ENCODE results near the gene STBD1. TPM values are rescaled to one million over a fixed set of nuclear protein-coding genes. Genes with fewer than 3 reads are reported as not detected.

Gene STBD1
- total and polyA plus RNA-seq, 9 of the 15 experiments (the other 6 are each of a cell fraction or from before 2014, with no cell fraction given), result 0.08 to 0.64 (median 0.27) TPM; not detected in 2

DNA sequence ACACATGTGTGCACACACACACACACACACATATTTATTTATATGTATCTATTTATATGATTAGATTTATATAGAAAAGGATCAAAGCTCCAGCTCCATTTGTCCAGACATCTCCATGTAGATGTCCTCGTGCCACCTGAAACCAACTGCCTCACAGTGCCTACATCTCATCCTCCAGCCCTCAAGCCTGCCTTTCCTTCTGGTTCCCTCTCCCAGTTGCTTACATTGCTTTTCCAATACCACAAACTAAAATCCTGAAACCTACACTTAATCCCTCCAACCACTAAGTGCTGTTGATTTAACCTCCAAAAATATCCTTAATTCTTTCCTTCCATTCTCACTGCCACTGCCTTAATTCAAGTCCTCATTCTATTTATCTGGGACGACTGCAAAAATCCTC lies 51.4 kb downstream of the STBD1 start:
- intact Hi-C loops (cut with micrococcal nuclease) (no loop called here), in situ Hi-C loops (cut with MboI) (no loop called here)
- Histone ChIP-seq H3K9ac (ENCODE audit: insufficient read depth in 1 of 2, low read depth in 2 of 2, low read length in 2 of 2) (no peak overlapping the region), H4K20me1 (replicated peaks; ENCODE audit: control insufficient read depth, insufficient read depth, low read length) (no peaks in the 10 kb centered on the region), H3K9me1 (ENCODE audit: control insufficient read depth, insufficient read depth, low read length) (no peaks in the 10 kb centered on the region), H2AFZ (ENCODE audit: low read depth, low read length) (no peak overlapping the region), H3K4me3 (no peak overlapping the region), H3K27ac (ENCODE audit: extremely low read depth, low read depth, low read length) (no peak overlapping the region), H3K79me2 (ENCODE audit: control insufficient read depth, insufficient read depth, low read length) (no peaks in the 10 kb centered on the region), H3K4me2 (ENCODE audit: insufficient read depth, low read length) (no peak overlapping the region), H3K27me3 (ENCODE audit: control insufficient read depth in 2 of 2, insufficient read depth in 2 of 2, low read length in 2 of 2) (no peaks in the 10 kb centered on the region), H3K4me1 (replicated peaks in 1 of 2; ENCODE audit: control insufficient read depth in 2 of 2, insufficient read depth in 2 of 2, low read length in 2 of 2) (no peaks in the 10 kb centered on the region), H3K9me3 (replicated peaks; ENCODE audit: control insufficient read depth, insufficient read depth, low read depth, low read length) (no peaks in the 10 kb centered on the region; the same call in 1 of the 2 replicates), H3K36me3 (ENCODE audit: control insufficient read depth, insufficient read depth, low read length) (no peaks in the 10 kb centered on the region)
- no TSS peak for BruUV-seq (replicated peaks)
- no peak for ATAC-seq
- ChIA-PET CTCF (ENCODE audit: low intra/inter-chr PET ratio) (no interaction called here), POLR2A (no interaction called here)
- WGBS (ENCODE audit: insufficient coverage, low coverage, missing lambda C conversion rate), result 4% methylated on average over 2 of the region's 2 CpGs
- no peak for DNase-seq (ENCODE audit: extremely low read depth in 1 of 4, low spot score in 3 of 4)
- FAIRE-seq, result no peak
- TF ChIP-seq ZNF347 (CRISPR knock-in tag; IDR thresholded peaks at IDR 0.05; ENCODE audit: low read depth) (no peak), PPARD (CRISPR knock-in tag; IDR thresholded peaks at IDR 0.05) (no peak), USF2 (CRISPR knock-in tag; IDR thresholded peaks at IDR 0.05) (no peak), ZNF609 (CRISPR knock-in tag; IDR thresholded peaks at IDR 0.05; ENCODE audit: borderline replicate concordance) (no peak), ZBTB33 (CRISPR knock-in tag; IDR thresholded peaks at IDR 0.05) (no peak), KLF1 (tag; IDR thresholded peaks at IDR 0.05) (no peak), ZNF830 (CRISPR knock-in tag; IDR thresholded peaks at IDR 0.05) (no peak), E2F3 (CRISPR knock-in tag; IDR thresholded peaks at IDR 0.05) (no peak), RBM39 (optimal IDR thresholded peaks at IDR 0.05; ENCODE audit: low read depth, low read length) (no peak), ZNF764 (CRISPR knock-in tag; IDR thresholded peaks at IDR 0.05; ENCODE audit: low read depth) (no peak), LARP7 (IDR thresholded peaks at IDR 0.05) (no peak), HMG20A (CRISPR knock-in tag; conservative IDR thresholded peaks at IDR 0.05) (no peak), POLR2G (IDR thresholded peaks at IDR 0.05; ENCODE audit: low read depth, low read length) (no peak), SNRNP70 (optimal IDR thresholded peaks at IDR 0.05; ENCODE audit: low read depth, low read length) (no peak), ADNP (tag; IDR thresholded peaks at IDR 0.05) (no peak)
- TF ChIP-seq, protein P1, sequence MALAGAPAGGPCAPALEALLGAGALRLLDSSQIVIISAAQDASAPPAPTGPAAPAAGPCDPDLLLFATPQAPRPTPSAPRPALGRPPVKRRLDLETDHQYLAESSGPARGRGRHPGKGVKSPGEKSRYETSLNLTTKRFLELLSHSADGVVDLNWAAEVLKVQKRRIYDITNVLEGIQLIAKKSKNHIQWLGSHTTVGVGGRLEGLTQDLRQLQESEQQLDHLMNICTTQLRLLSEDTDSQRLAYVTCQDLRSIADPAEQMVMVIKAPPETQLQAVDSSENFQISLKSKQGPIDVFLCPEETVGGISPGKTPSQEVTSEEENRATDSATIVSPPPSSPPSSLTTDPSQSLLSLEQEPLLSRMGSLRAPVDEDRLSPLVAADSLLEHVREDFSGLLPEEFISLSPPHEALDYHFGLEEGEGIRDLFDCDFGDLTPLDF (CRISPR knock-in tag; IDR thresholded peaks at IDR 0.05), result no peak
